ENCODE measurements around the gene SEPTIN3.
"Not testable (repeated sequence)": the region's sequence is repeated elsewhere in the genome, so short reads cannot be mapped to it uniquely, and the experiment has no call there.

Gene SEPTIN3

DNA sequence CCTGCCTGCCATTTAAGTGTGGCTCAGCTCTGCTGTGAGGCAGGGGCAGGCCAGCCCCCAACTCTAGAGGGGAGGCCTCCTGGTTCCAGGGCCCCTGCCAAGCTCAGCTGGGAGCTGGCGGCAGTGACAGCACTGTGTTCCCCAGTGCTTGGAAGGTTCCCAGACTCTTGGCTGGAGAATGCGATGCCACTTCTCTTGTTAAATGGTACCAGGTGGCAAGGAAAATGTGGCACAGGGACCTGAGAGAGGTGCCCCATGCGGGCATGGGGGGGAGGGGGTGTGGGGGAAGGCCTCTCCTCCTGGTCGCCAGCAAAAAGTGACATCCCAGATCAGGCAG is 34.3 kb upstream of the SEPTIN3 start:
- Mint-ChIP-seq H3K4me1 (peaks cover 13% of the 10 kb centered on the region), H3K36me3 (no peaks in the 10 kb centered on the region), H3K9me3 (no peaks in the 10 kb centered on the region), H3K4me3 (no peak overlapping the region), H3K27ac (no peak overlapping the region), H3K27me3 (no peaks in the 10 kb centered on the region)

DNA sequence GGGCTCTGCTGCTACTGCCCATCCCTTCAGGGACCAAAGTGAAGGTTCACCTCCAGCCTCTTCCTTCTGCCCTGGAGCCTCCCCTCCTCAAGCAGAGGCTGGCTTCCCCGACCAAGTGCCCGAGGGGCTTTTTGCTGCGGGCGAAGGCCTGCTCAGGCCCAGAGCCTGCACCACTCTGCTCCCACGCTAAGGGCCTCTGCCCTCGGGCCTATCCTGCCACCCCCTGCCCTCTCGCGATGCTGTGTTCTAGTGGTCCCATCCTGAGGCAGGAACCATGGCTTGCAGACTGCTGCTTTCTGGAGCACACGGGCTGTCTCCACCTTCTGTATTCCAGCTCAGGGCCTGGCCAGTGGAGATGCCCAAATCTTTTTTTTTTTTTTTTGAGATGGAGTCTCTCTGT is 33.7 kb upstream of the SEPTIN3 start:
- H3K36me3 Mint-ChIP-seq = no peaks in the 10 kb centered on the region
- H3K9me3 Mint-ChIP-seq = no peaks in the 10 kb centered on the region
- H3K4me1 Mint-ChIP-seq = peaks cover 18% of the 10 kb centered on the region
- no peak overlapping the region for H3K4me3 Mint-ChIP-seq
- no peaks in the 10 kb centered on the region for H3K27me3 Mint-ChIP-seq
- H3K27ac Mint-ChIP-seq = no peak overlapping the region

DNA sequence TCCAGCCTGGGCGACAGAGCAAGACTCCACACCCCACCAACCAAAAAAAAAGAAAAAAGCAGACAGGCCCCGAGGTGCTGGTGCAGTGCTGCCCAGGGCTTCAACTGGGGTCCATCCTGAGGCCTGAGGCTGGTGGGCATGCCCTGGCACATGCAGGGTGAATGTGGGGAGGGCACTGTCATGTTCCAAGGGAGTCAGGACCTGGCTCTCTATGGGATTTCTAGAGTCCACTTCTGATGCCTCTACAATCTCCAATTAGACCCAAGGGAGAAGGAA is 32.4 kb upstream of the SEPTIN3 start:
- Mint-ChIP-seq H3K4me3 (no peak overlapping the region), H3K27ac (no peak overlapping the region), H3K36me3 (no peaks in the 10 kb centered on the region), H3K27me3 (no peaks in the 10 kb centered on the region), H3K9me3 (no peaks in the 10 kb centered on the region), H3K4me1 (peaks cover 30% of the 10 kb centered on the region)

DNA sequence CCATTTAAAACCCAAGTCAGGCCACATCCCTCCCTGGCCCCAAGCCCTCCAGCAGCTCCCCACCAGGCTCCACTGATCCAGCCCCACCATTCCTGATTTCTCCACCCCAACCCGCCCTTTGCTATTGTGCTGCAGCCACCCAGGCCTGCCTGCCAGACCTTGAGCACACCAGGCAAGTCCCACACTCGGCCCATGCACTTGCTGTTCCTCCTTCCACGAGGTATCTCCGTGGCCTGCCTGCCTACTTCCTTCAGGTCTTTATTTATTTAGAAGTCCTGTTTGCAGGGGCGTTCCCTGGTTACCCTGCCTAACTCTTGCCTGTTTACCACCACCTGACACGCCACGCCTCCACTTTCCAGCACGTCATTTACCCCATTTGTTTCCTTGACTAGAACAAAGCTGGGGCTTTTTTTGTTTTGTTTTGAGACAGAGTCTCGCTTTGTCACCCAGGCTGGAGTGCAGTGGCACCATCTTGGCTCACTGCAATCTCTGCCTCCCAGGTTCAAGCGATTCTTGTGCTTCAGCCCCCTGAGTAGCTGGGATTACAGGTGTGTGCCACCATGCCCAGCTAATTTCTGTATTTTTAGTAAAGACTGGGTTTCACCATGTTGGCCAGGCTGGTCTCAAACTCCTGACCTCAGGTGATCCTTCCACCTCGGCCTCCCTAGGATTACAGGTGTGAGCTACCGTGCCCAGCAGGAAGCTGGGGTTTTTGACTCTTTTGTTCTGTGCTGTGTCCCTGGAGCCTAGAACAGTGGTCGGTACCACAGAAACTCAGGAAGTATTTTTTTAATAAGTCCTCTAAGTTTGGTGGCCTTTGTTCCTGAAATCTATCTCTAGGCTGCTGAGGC is 29.0 kb upstream of the SEPTIN3 start:
- H3K4me3 Mint-ChIP-seq = peak overlapping the region; percentile 79
- peaks cover 1% of the 10 kb centered on the region for H3K36me3 Mint-ChIP-seq
- H3K9me3 Mint-ChIP-seq = no peaks in the 10 kb centered on the region
- peak overlapping the region; percentile 98 for H3K27ac Mint-ChIP-seq
- H3K4me1 Mint-ChIP-seq = peaks cover 34% of the 10 kb centered on the region
- H3K27me3 Mint-ChIP-seq = no peaks in the 10 kb centered on the region

DNA sequence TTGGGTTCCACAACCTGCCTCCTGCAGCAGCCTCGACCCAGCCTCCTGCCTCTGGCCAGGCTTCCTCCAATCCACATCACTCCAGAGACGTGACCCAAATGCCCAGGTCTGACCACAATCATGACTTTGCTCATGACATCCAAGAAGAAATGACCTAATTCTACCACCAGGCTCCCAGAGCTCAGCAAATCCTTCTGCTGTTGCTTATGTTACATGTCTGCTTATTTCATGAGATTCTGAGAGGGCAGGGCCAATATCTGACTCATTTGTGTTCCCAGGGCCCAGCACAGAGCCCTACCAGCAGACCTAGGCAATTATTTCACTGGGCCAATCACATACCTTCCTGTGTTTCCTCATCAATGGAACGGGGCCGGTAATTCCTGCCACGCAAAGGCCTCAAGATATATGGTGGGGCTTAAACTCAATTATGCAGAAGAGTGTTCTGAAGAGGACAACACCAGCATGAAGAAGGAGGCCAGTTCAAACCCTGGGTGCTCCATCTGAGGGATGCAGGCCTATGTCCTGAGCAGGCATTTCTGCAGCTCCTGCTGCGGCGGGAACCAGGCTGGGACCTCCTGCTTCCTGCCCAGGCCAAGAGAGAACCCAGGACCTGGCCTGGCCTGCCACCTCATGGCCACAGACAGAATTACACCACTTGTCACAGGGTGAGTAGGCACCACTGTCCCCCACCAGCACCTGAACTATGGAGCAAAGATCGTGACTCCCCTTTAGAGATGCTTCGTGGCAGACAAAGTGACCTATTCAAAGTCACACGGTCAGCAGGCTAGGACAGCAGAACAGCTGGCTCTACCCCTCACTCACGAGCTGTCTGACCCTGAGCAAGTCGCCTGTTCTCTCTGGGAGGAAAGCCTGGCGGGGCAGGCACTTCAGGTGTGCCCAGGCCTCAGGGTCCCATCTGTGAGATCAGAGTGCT is 28.1 kb upstream of the SEPTIN3 start:
- peak overlapping the region; percentile 50 for H3K4me3 Mint-ChIP-seq
- no peaks in the 10 kb centered on the region for H3K27me3 Mint-ChIP-seq
- peaks cover 37% of the 10 kb centered on the region for H3K4me1 Mint-ChIP-seq
- peak overlapping the region; percentile 98 for H3K27ac Mint-ChIP-seq
- H3K36me3 Mint-ChIP-seq = peaks cover 3% of the 10 kb centered on the region
- no peaks in the 10 kb centered on the region for H3K9me3 Mint-ChIP-seq

DNA sequence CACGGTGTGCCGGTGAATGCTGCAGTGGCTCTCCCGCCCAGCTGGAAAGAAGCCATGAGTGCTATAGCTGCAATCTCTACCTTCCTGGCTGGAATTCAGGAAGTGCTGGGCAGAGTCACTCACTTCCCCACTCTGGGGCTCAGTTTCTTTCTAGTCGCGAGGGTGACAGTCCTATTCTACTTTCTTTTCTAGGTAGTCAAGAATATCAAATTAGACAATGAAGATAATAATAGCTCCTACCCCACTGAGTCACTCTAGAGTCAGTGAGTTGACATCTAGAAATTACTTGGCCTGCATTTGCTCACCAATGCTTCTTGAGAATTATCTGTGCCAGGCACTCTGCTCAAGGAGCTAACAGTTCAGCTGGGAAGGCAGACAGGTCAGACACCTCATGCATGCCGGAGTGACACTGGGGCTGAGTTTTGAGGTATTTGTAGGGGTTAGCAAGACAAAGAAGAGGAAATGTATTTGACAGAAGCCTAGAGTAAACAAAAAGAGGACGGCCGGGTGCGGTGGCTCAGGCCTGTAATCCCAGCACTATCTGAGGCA is 25.5 kb upstream of the SEPTIN3 start:
- Mint-ChIP-seq H3K4me1 (peaks cover 34% of the 10 kb centered on the region), H3K9me3 (no peaks in the 10 kb centered on the region), H3K4me3 (peak overlapping the region; percentile 66), H3K27ac (peak overlapping the region; percentile 33), H3K36me3 (peaks cover 3% of the 10 kb centered on the region), H3K27me3 (no peaks in the 10 kb centered on the region)

DNA sequence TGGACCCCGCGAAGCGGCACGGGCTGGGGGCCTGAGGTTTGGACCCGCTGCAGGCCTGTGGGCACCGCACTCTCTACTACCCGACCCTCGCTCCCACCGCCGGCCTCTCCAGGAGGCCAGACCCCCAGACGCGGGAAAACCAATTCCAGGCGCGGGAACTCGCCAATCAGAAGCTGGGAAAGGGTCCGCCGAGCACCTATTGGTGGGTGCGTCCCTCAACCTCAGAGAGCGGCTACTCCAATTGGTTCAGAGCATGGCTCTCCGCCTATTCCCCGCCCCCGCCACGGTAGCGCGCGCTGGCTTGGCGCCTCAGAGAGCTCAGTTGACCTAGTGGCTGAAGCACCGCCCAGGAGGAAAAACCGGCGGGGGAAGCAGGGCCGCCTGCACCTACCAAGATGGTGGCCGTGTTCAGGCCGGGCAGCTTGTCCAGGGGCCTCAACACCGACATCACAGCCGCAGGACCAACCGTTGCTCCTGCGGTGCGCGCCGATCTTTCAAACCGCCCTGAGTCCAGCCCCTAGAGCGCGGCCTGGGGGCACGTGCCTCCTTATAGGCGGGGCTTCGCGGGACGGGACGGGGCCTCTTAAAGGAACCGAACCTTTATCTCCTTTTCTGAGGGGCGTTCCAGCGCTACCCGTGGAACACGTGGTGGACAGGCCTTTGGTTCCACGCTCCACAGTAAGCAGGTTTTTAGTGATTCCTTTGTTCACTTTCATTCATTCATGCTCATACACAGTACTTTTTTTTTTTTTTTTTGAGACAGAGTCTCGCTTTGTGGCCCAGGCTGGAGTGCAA is 22.4 kb upstream of the SEPTIN3 start, which contains the start of gene CENPM:
Gene CENPM (minus strand): TSS at position 524 of the 795 bp plus-strand sequence. CDS start 76 bp downstream, at position 448.
- H3K27ac Mint-ChIP-seq = peak within 1 kb of the TSS; percentile 70
- no peaks in the 10 kb centered on the region for H3K9me3 Mint-ChIP-seq
- peaks cover 7% of the 10 kb centered on the region for H3K4me1 Mint-ChIP-seq
- peaks cover 3% of the 10 kb centered on the region for H3K36me3 Mint-ChIP-seq
- H3K27me3 Mint-ChIP-seq = no peaks in the 10 kb centered on the region
- H3K4me3 Mint-ChIP-seq = peak within 1 kb of the TSS; percentile 88

DNA sequence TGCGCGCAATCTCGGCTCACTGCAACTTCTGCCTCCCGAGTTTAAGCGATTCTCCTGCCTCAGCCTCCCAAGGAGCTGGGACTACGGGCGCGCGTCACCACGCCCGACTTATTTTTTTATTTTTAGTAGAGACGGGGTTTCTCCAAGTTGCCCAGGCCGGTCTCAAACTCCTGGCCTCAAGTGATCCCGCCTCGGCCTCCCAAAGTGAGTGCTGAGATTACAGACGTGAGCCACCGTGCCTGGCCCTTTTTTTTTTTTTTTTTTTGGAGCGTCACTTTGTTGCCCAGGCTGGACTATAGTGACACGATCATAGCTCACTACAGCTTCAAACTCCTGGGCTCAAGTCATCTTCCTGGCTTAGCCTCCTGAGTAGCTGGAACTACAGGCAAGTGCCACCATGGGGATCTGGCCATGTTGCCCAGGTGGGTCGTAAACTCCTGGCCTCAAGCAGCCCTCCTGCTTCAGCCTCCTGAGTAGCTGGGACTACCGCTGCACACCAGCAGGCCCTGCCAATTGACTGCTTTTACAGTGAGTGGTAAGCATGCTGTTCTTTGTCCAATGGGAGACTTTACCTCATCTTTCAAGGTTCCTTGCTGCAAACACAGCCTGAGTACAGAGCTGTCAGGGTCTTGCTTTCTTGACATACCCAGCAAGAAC is 21.7 kb upstream of the SEPTIN3 start:
- Mint-ChIP-seq H3K4me1 (peaks cover 7% of the 10 kb centered on the region), H3K4me3 (peak overlapping the region; percentile 88), H3K36me3 (peaks cover 3% of the 10 kb centered on the region), H3K27me3 (no peaks in the 10 kb centered on the region), H3K27ac (peak overlapping the region; percentile 70), H3K9me3 (no peaks in the 10 kb centered on the region)

DNA sequence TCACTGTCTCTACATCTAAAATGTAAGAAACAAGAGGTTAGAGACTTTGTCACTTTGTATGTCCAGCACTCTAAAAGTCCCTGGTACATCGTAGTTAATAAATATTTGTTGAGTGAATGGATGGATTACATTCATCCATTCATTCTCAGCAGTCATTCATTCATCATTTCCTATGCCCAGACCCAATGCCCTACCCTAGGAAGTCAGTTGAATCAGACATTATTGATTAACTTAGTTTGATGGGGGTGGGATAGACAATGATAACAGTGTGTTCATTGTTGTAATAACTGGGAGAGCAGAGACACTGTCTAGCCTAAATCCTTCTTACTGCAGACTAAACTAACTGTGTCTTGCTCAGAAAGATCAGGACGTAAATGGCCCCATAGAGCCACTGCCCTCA is 21.1 kb upstream of the SEPTIN3 start:
- Mint-ChIP-seq H3K36me3 (peaks cover 3% of the 10 kb centered on the region), H3K9me3 (no peaks in the 10 kb centered on the region), H3K27me3 (no peaks in the 10 kb centered on the region), H3K4me1 (peaks cover 7% of the 10 kb centered on the region), H3K27ac (peak overlapping the region; percentile 30), H3K4me3 (no peak overlapping the region)

DNA sequence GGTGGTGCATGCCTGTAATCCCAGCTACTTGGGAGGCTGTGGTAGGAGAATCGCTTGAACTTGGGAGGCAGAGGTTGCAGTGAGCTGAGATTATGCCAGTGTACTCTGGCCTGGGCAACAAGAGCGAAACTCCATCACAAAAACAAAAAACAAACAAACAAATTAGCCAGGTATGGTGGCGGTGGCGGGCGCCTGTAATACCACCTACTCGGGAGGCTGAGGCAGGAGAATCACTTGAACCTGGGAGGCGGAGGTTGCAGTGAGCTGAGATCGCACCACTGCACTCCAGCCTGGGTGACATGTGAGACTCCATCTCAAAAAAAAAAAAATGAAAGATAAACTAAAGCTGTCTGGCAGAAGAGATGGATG is 20.3 kb upstream of the SEPTIN3 start:
- H3K27ac Mint-ChIP-seq, H3K9me3 Mint-ChIP-seq, H3K4me1 Mint-ChIP-seq, H3K27me3 Mint-ChIP-seq, H3K36me3 Mint-ChIP-seq: not testable (repeated sequence)
- H3K4me3 Mint-ChIP-seq = peak overlapping the region; percentile 23

DNA sequence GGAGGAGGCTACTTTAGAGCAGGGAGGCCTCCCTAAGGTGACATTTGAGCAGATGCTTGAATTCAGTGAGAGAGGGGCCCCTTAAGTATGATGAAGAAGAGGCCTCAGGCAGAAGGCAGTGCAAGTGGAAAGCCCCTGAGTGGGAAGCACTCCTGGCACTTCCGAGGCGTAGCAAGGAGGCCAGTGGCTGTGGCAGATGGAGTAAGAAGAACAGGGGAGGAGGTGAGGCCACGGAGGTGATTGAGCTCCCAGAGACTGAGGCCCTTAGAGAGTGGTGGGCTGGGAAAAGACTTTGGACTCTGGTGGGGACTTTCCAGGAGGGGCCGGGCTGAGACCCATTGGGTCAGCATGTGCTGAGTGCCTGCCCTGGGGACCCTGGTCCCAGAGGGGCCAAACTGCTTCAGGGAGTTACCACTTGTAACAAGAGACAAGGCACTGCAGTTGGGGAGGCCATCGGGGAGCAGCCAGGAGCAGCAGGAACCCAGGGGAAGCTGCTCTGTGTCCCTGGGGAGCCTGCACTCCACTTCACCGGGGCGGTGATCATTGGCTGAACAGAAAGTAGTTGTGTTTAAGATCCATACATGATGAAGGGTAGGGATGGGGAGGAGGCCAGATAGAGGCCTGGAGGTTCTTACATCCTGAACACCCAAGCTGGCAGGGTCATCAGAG is 19.8 kb upstream of the SEPTIN3 start:
- Mint-ChIP-seq H3K4me1 (peaks cover 3% of the 10 kb centered on the region), H3K27ac (no peak overlapping the region)

DNA sequence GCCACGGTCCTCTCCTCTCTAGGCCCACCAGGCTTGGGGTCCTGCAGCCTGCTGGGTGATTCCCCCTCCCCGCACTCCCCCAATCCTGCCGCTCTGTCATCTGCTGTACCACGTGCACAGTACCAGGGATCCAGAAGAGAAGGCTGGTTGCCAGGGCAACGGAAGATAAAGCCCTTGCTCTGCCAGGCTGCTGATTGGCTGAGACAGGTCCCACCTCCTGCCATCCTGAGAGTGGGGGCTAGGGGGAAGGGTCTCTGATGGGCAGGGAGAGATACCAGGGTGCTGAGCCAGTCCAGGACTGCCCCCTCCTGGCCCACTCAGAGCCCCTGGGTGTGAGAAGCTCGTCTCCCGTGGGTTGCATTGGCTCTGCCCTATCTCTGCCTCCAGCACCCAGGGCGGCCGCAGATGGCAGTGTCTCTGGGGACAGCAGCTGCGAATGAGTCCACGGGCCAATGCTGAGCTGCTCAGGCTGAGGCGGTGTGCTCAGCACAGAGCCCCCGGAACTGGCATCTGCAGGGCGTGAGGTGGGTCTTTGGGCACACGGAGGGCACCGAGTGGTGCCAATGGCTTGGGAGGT is 17.3 kb upstream of the SEPTIN3 start, which contains the start of gene SMIM45:
Gene SMIM45 (plus strand): TSS at position 253 of the 577 bp plus-strand sequence.
- H3K4me1 Mint-ChIP-seq = no peaks in the 10 kb centered on the region
- no peaks in the 10 kb centered on the region for H3K9me3 Mint-ChIP-seq
- no peaks in the 10 kb centered on the region for H3K27me3 Mint-ChIP-seq
- no peaks in the 10 kb centered on the region for H3K36me3 Mint-ChIP-seq
- H3K4me3 Mint-ChIP-seq = no peak within 1 kb of the TSS
- H3K27ac Mint-ChIP-seq = no peak within 1 kb of the TSS

More for the DNA sequence above, 19.8 kb upstream of the SEPTIN3 start:
- Mint-ChIP-seq H3K9me3 (no peaks in the 10 kb centered on the region), H3K36me3 (peaks cover 2% of the 10 kb centered on the region), H3K27me3 (no peaks in the 10 kb centered on the region), H3K4me3 (peak overlapping the region; percentile 23)

DNA sequence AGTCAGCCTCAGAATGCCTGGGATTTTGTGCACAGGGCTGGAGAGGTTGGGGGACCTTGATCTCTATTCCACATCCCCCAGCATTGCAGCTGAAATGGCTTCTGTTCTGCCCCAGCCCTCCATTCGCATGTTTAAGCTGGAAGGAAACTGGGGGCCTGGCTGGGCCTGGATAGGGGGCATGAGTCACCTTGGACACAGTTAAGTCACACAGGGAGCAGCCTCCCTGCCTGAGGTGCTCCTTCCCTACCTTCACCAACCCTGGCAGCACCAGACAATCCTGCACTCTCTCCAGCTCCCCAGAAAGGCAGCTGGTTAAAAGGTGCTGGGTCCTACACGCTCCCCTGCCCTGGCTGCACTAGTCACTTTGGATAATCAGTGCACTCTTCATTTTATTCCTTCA is 16.5 kb upstream of the SEPTIN3 start:
- peaks cover 2% of the 10 kb centered on the region for H3K27me3 Mint-ChIP-seq
- no peak overlapping the region for H3K27ac Mint-ChIP-seq
- H3K4me1 Mint-ChIP-seq = peaks cover 4% of the 10 kb centered on the region
- H3K9me3 Mint-ChIP-seq = no peaks in the 10 kb centered on the region
- no peaks in the 10 kb centered on the region for H3K36me3 Mint-ChIP-seq
- no peak overlapping the region for H3K4me3 Mint-ChIP-seq

DNA sequence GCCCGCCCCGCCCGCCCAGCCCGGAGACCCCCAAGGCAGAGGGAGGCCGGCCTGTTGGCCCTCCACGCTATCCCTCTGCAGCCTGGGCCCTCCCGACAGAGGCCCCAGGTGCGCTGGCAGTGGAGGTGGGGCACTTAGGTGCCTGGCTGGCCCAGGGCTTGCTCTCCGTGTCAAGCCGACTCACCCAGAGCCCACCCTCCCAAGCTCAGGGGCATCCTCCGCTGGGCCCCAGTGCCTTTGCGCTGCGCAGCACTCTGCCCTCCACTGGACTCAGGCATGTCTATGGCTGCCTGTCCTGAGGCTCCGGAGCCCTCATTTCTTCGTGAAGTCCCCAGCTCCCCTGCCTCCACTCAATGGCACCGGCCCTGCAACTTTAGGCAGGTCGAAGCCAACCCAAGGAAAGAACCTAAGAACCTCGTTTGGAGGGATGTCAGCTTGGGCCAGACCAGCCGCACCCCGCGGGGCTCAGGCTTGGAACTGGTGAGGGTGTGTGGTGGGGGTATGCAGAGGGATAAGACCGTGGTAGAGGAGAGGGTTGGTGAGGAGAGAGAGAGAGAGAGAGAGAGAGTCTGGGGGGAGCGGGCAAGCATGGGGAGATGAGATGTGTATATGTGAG is 11.2 kb upstream of the SEPTIN3 start:
- no peaks in the 10 kb centered on the region for H3K36me3 Mint-ChIP-seq
- no peak overlapping the region for H3K27ac Mint-ChIP-seq
- H3K4me3 Mint-ChIP-seq = peak overlapping the region; percentile 19
- no peaks in the 10 kb centered on the region for H3K9me3 Mint-ChIP-seq
- H3K27me3 Mint-ChIP-seq = peaks cover 2% of the 10 kb centered on the region
- peaks cover 4% of the 10 kb centered on the region for H3K4me1 Mint-ChIP-seq
